ENCODE results near the gene SHISAL1. TPM values are rescaled to one million over a fixed set of nuclear protein-coding genes. Genes with fewer than 3 reads are reported as not detected.

Gene SHISAL1
- total RNA-seq, 1 donor from 2014 or later, result 0.58 TPM

GRCh38 chr22:44353041-44353440 lies 40.3 kb upstream of the SHISAL1 start:
- peaks cover 23% of the 10 kb centered on the region for H3K27me3 Mint-ChIP-seq (ENCODE audit: low read depth)
- DNase-seq (ENCODE audit: low spot score in 2 of 2, unreplicated experiment in 2 of 2), result no peak
- no peaks in the 10 kb centered on the region for H3K9me3 Mint-ChIP-seq
- no peaks in the 10 kb centered on the region for H3K36me3 Mint-ChIP-seq
- H3K27ac Mint-ChIP-seq, result no peak overlapping the region
- no peak overlapping the region for H3K4me3 Mint-ChIP-seq
- H3K4me1 Mint-ChIP-seq, result peaks cover 12% of the 10 kb centered on the region
- TF ChIP-seq CTCF (IDR thresholded peaks at IDR 0.05; ENCODE audit: unreplicated experiment), result no peak

GRCh38 chr22:44352378-44353035 lies 39.8 kb upstream of the SHISAL1 start:
- peaks cover 10% of the 10 kb centered on the region for H3K4me1 Mint-ChIP-seq
- no peak for TF ChIP-seq CTCF (IDR thresholded peaks at IDR 0.05; ENCODE audit: unreplicated experiment)
- peak overlapping the region; percentile 70 for H3K27ac Mint-ChIP-seq
- peaks cover 26% of the 10 kb centered on the region for H3K27me3 Mint-ChIP-seq (ENCODE audit: low read depth)
- H3K9me3 Mint-ChIP-seq, result no peaks in the 10 kb centered on the region
- H3K4me3 Mint-ChIP-seq, result no peak overlapping the region
- no peak for DNase-seq (ENCODE audit: low spot score in 2 of 2, unreplicated experiment in 2 of 2)
- no peaks in the 10 kb centered on the region for H3K36me3 Mint-ChIP-seq

- H3K36me3 Mint-ChIP-seq, result no peaks in the 10 kb centered on the region
These were observed 39.1 kb upstream of the SHISAL1 start for GRCh38 chr22:44351685-44352377.

GRCh38 chr22:44351037-44351436 lies 38.3 kb upstream of the SHISAL1 start:
- peaks cover 8% of the 10 kb centered on the region for H3K4me1 Mint-ChIP-seq
- no peak for TF ChIP-seq CTCF (IDR thresholded peaks at IDR 0.05; ENCODE audit: unreplicated experiment)

More at GRCh38 chr22:44351685-44352377, 39.1 kb upstream of the SHISAL1 start:
- Mint-ChIP-seq H3K4me1 (peaks cover 8% of the 10 kb centered on the region), H3K9me3 (no peaks in the 10 kb centered on the region), H3K27ac (peak overlapping the region; percentile 70), H3K4me3 (no peak overlapping the region), H3K27me3 (ENCODE audit: low read depth) (peaks cover 32% of the 10 kb centered on the region)
- peak; percentile 54 to 81 for DNase-seq (ENCODE audit: low spot score in 2 of 2, unreplicated experiment in 2 of 2)
- TF ChIP-seq CTCF (IDR thresholded peaks at IDR 0.05; ENCODE audit: unreplicated experiment), result no peak

GRCh38 chr22:44349594-44349993 lies 36.8 kb upstream of the SHISAL1 start:
- H3K27me3 Mint-ChIP-seq (ENCODE audit: low read depth), result peaks cover 33% of the 10 kb centered on the region

More at GRCh38 chr22:44351037-44351436, 38.3 kb upstream of the SHISAL1 start:
- H3K36me3 Mint-ChIP-seq, result no peaks in the 10 kb centered on the region
- H3K9me3 Mint-ChIP-seq, result no peaks in the 10 kb centered on the region
- peak overlapping the region; percentile 70 for H3K27ac Mint-ChIP-seq
- DNase-seq (ENCODE audit: low spot score in 2 of 2, unreplicated experiment in 2 of 2), result no peak
- H3K27me3 Mint-ChIP-seq (ENCODE audit: low read depth), result peaks cover 35% of the 10 kb centered on the region
- H3K4me3 Mint-ChIP-seq, result no peak overlapping the region

More at GRCh38 chr22:44349594-44349993, 36.8 kb upstream of the SHISAL1 start:
- peaks cover 8% of the 10 kb centered on the region for H3K4me1 Mint-ChIP-seq
- no peak overlapping the region for H3K4me3 Mint-ChIP-seq
- no peaks in the 10 kb centered on the region for H3K36me3 Mint-ChIP-seq
- no peak for DNase-seq (ENCODE audit: low spot score in 2 of 2, unreplicated experiment in 2 of 2)
- TF ChIP-seq CTCF (IDR thresholded peaks at IDR 0.05; ENCODE audit: unreplicated experiment), result no peak
- H3K27ac Mint-ChIP-seq, result no peak overlapping the region
- H3K9me3 Mint-ChIP-seq, result no peaks in the 10 kb centered on the region

Measured in mesothelial cell of epicardium (in vitro differentiated cells).